H1 (cell line): Measurements from ENCODE around the gene TCN2. TPM values are rescaled to one million over a fixed set of nuclear protein-coding genes. Genes with fewer than 3 reads are reported as not detected.

Experiments
- CTCF ChIA-PET: fragments of 300-600 bp; sonication (Branson Sonifier 250); formaldehyde crosslinking; loops from one replicate; lab custom pipeline; 2021; ENCODE audit not compliant: partially characterized antibody; lab: Charles Lee
- POLR2A ChIA-PET: fragments of 300-600 bp; sonication (Branson Sonifier 250); formaldehyde crosslinking; loops from one replicate; lab custom pipeline; 2021; ENCODE audit warnings: inconsistent platforms; ENCODE audit not compliant: partially characterized antibody; lab: Charles Lee
- DNase-seq, 2 experiments: peaks; one replicate each; pipeline versions ENCODE4 v3.0.0 to v3.0.0-alpha.2; 2010 to 2022; ENCODE audit warnings: low spot score in 2 of 2, low read depth in 1 of 2, mixed read lengths in 1 of 2
- FAIRE-seq: peaks from 2 replicates; lab custom pipeline; 2011; peaks lifted over from hg19 to GRCh38; lab: Jason Lieb, UNC
- H2AFZ ChIP-seq: 2 replicates; pipeline ENCODE4 v1.8.1; 2012; ENCODE audit warnings: low read length, inconsistent platforms
- H2AK5ac ChIP-seq: 2 replicates; pipeline ENCODE4 v1.6.1; 2013; ENCODE audit warnings: low read depth, low read length
- H2BK120ac ChIP-seq: replicated peaks from 2 replicates; pipeline ENCODE3; 2013; ENCODE audit warnings: low read depth, low read length, inconsistent platforms
- H2BK12ac ChIP-seq: 2 replicates; pipeline ENCODE4 v1.6.1; 2013; ENCODE audit warnings: low read depth, low read length
- H2BK15ac ChIP-seq: 2 replicates; pipeline ENCODE4 v1.6.1; 2013; ENCODE audit warnings: low read length
- H2BK20ac ChIP-seq: 2 replicates; pipeline ENCODE4 v1.6.1; 2013; ENCODE audit warnings: low read length
- H2BK5ac ChIP-seq: 2 replicates; pipeline ENCODE4 v1.6.1; 2013; ENCODE audit warnings: low read depth, low read length
- H3K14ac ChIP-seq: 2 replicates; pipeline ENCODE4 v1.6.1; 2013; ENCODE audit warnings: inconsistent platforms; ENCODE audit not compliant: insufficient read length
- H3K18ac ChIP-seq: 2 replicates; pipeline ENCODE4 v1.6.1; 2013; ENCODE audit warnings: low read length; ENCODE audit errors: extremely low read depth
- H3K23ac ChIP-seq: 2 replicates; pipeline ENCODE4 v1.6.1; 2013; ENCODE audit warnings: inconsistent platforms; ENCODE audit not compliant: insufficient read length
- H3K23me2 ChIP-seq: 2 replicates; pipeline ENCODE4 v1.6.1; 2013; ENCODE audit warnings: low read depth, low read length
- H3K27ac ChIP-seq: 2 replicates; pipeline ENCODE4 v1.6.1; 2011; ENCODE audit warnings: low read depth, low read length, inconsistent platforms
- H3K27me3 ChIP-seq, 4 experiments: replicated peaks in 1 of 4; 1 replicate in 1 of 4; 2 replicates in 3 of 4; pipeline versions ENCODE4 v1.6.1 to v1.8.1; 2011 to 2013; ENCODE audit warnings: low read length in 3 of 4, mild to moderate bottlenecking in 3 of 4, inconsistent platforms in 2 of 4, mixed read lengths in 2 of 4, moderate library complexity in 1 of 4; ENCODE audit not compliant: control insufficient read depth in 3 of 4, insufficient read depth in 3 of 4; ENCODE audit errors: extremely low read depth in 1 of 4
- H3K36me3 ChIP-seq, 4 experiments: 2 replicates each; pipeline versions ENCODE4 v1.6.1 to v1.8.1; 2011 to 2013; ENCODE audit warnings: mild to moderate bottlenecking in 4 of 4, low read length in 3 of 4, moderate library complexity in 2 of 4, control low read depth in 1 of 4, inconsistent platforms in 1 of 4; ENCODE audit not compliant: insufficient read depth in 4 of 4, control insufficient read depth in 2 of 4
- H3K4ac ChIP-seq: replicated peaks from 2 replicates; pipeline ENCODE3; 2013; ENCODE audit warnings: low read length, low read depth, mixed read lengths, inconsistent platforms; ENCODE audit not compliant: insufficient read length
- H3K4me1 ChIP-seq, 4 experiments: replicated peaks in 1 of 4; 1 replicate in 1 of 4; 2 replicates in 3 of 4; pipeline versions ENCODE4 v1.6.1 to v1.8.1; 2011 to 2013; ENCODE audit warnings: low read length in 3 of 4, inconsistent platforms in 2 of 4, mixed read lengths in 1 of 4; ENCODE audit not compliant: insufficient read depth in 4 of 4, control insufficient read depth in 3 of 4
- H3K4me2 ChIP-seq, 2 experiments: 2 replicates each; pipeline versions ENCODE4 v1.6.1 to v1.8.1; 2011 to 2013; ENCODE audit warnings: low read depth in 2 of 2, low read length in 2 of 2, control low read depth in 1 of 2, inconsistent platforms in 1 of 2, mild to moderate bottlenecking in 1 of 2; ENCODE audit not compliant: insufficient read depth in 1 of 2
- H3K4me3 ChIP-seq, 4 experiments: fragments of 200-600, 300-600 bp in 1 of 4; sonication (generic), shearing (Covaris generic), sonication (Bioruptor Twin) in 1 of 4; 2 replicates each; pipeline versions ENCODE4 v1.5.1 to v1.8.1; 2011 to 2016; ENCODE audit warnings: low read length in 4 of 4, low read depth in 3 of 4, control low read depth in 2 of 4, inconsistent platforms in 2 of 4, mild to moderate bottlenecking in 2 of 4, mixed read lengths in 1 of 4, moderate library complexity in 1 of 4; ENCODE audit not compliant: insufficient read depth in 2 of 4; ENCODE audit errors: extremely low read depth in 1 of 4
- H3K56ac ChIP-seq: replicated peaks from 2 replicates; pipeline ENCODE3; 2013; ENCODE audit warnings: low read depth, mild to moderate bottlenecking, mixed read lengths, low read length, inconsistent platforms; ENCODE audit not compliant: insufficient read length
- H3K79me1 ChIP-seq: 2 replicates; pipeline ENCODE4 v1.6.1; 2013; ENCODE audit warnings: low read depth, low read length, control low read depth
- H3K79me2 ChIP-seq, 2 experiments: 2 replicates each; pipeline versions ENCODE4 v1.6.1 to v1.8.1; 2012 to 2013; ENCODE audit warnings: low read length in 2 of 2, mild to moderate bottlenecking in 2 of 2, inconsistent platforms in 1 of 2; ENCODE audit not compliant: insufficient read depth in 2 of 2, control insufficient read depth in 1 of 2
- H3K9ac ChIP-seq, 4 experiments: replicated peaks in 1 of 4; 1 replicate in 1 of 4; 2 replicates in 3 of 4; pipeline versions ENCODE4 v1.6.1 to v1.8.1; 2011 to 2013; ENCODE audit warnings: low read depth in 3 of 4, low read length in 3 of 4, control low read depth in 2 of 4, mild to moderate bottlenecking in 2 of 4, moderate library complexity in 2 of 4, inconsistent platforms in 1 of 4; ENCODE audit errors: extremely low read depth in 1 of 4
- H3K9me3 ChIP-seq, 2 experiments: 2 replicates each; pipeline versions ENCODE4 v1.6.1 to v1.8.1; 2012 to 2013; ENCODE audit warnings: mild to moderate bottlenecking in 2 of 2, moderate library complexity in 2 of 2, control low read depth in 1 of 2, inconsistent platforms in 1 of 2, low read depth in 1 of 2, low read length in 1 of 2, mixed read lengths in 1 of 2; ENCODE audit not compliant: insufficient read depth in 2 of 2
- H4K20me1 ChIP-seq, 2 experiments: replicated peaks in 1 of 2; 2 replicates each; pipeline versions ENCODE3 to v1.8.1; 2011 to 2013; ENCODE audit warnings: inconsistent platforms in 2 of 2, low read length in 2 of 2, mild to moderate bottlenecking in 1 of 2; ENCODE audit not compliant: insufficient read depth in 2 of 2, control insufficient read depth in 1 of 2
- H4K5ac ChIP-seq: 2 replicates; pipeline ENCODE4 v1.6.1; 2013; ENCODE audit warnings: low read length, low read depth, mixed read lengths, inconsistent platforms; ENCODE audit not compliant: insufficient read length
- H4K8ac ChIP-seq: 2 replicates; pipeline ENCODE4 v1.8.0; 2013; ENCODE audit warnings: mild to moderate bottlenecking, moderate library complexity, low read length, inconsistent platforms; ENCODE audit not compliant: insufficient read depth; ENCODE audit errors: extremely low read depth
- H4K91ac ChIP-seq: replicated peaks from 2 replicates; pipeline ENCODE3; 2013; ENCODE audit warnings: low read length, mixed read lengths, inconsistent platforms; ENCODE audit not compliant: insufficient read length
- CTBP2 ChIP-seq: IDR thresholded peaks from 2 replicates; pipeline ENCODE4 v1.7.0; 2011; ENCODE audit warnings: borderline replicate concordance, mild to moderate bottlenecking, moderate library complexity, mixed read lengths, low read length; ENCODE audit not compliant: insufficient read depth, insufficient read length
- WGBS, 2 experiments: shearing (Covaris generic) in 1 of 2; methylation state at CpG; one replicate each; pipeline versions ENCODE4 v1.1.6 to v1.1.7; 2013 to 2015; ENCODE audit warnings: low lambda C conversion rate in 2 of 2, mixed read lengths in 2 of 2, inconsistent platforms in 1 of 2, low coverage in 1 of 2, missing lambda C conversion rate in 1 of 2; ENCODE audit not compliant: insufficient replicate concordance in 2 of 2, insufficient coverage in 1 of 2, insufficient read length in 1 of 2; ENCODE audit errors: extremely low coverage in 1 of 2, missing lambda C conversion rate in 1 of 2; 5-methylcytosine and 5-hydroxymethylcytosine counted together
- polyA plus RNA-seq, 7 experiments: library from polyadenylated mRNA; depleted of rRNA in 3 of 7; stranded (reverse) in 5 of 7; unstranded in 2 of 7; fragments of >200 nt in 5 of 7; fragments of 200-250 nt in 2 of 7; gene quantifications; 1 replicate in 5 of 7; 2 replicates in 1 of 7; 4 replicates in 1 of 7; pipeline versions ENCODE4 v1.2.1 to v1.2.3, GENCODE V29; 2011 to 2013; ENCODE audit warnings: missing spikeins in 2 of 7, mixed read lengths in 2 of 7
- total RNA-seq: library from RNA; stranded (reverse); fragmentation: NEBNext Ultra II Directional; extraction: Animal tissue kit (Norgen Biotek cat#: 25700); gene quantifications from 2 replicates; pipeline ENCODE4 v1.2.1, GENCODE V29; 2021

The TCN2 gene
- total and polyA plus RNA-seq, 2 of the 8 experiments (the other 6 are each of a cell fraction or from before 2014, with no cell fraction given) = 30.0 to 87.8 TPM

- TF ChIP-seq CTBP2 = no peak
- no peak overlapping the region for H3K4ac ChIP-seq
- no peak overlapping the region for H4K5ac ChIP-seq
- WGBS, 2 experiments = 85% methylated on average over 5 of the region's 5 CpGs; no CpG with 5 or more reads in 1 of the 2 experiments
- H3K27me3 ChIP-seq = no peaks in the 10 kb centered on the region
- no peak overlapping the region for H3K23ac ChIP-seq
- no peak overlapping the region for H2BK12ac ChIP-seq
- H3K14ac ChIP-seq = no peak overlapping the region
- H4K8ac ChIP-seq = no peak overlapping the region
- H4K20me1 ChIP-seq = peaks cover 0 to 2% of the 10 kb centered on the region in 2 experiments
- H3K4me2 ChIP-seq = no peak overlapping the region
- H3K79me2 ChIP-seq = no peaks in the 10 kb centered on the region
- H2AK5ac ChIP-seq = no peak overlapping the region
- H2BK5ac ChIP-seq = no peak overlapping the region
- no peaks in the 10 kb centered on the region for H3K23me2 ChIP-seq
- no peak overlapping the region for H3K18ac ChIP-seq
- no peak overlapping the region for H3K27ac ChIP-seq
- no peak overlapping the region for H2AFZ ChIP-seq
- H3K4me1 ChIP-seq = no peaks in the 10 kb centered on the region
- DNase-seq (no peak), FAIRE-seq (no peak)
- H3K79me1 ChIP-seq = no peaks in the 10 kb centered on the region
- no peak overlapping the region for H3K9ac ChIP-seq
- H2BK120ac ChIP-seq = no peak overlapping the region
- H3K4me3 ChIP-seq = no peak overlapping the region
- H3K9me3 ChIP-seq = peaks cover 0 to 5% of the 10 kb centered on the region in 2 experiments; a peak in 1 of 4 replicates
- H2BK15ac ChIP-seq = no peak overlapping the region
- no peak overlapping the region for H4K91ac ChIP-seq
- POLR2A ChIA-PET = interaction anchor here (1.1 kb wide), 1 partner anchor 20 kb away, joined by 4 read pairs; the partner anchor contains the start of gene TCN2
- no peak overlapping the region for H2BK20ac ChIP-seq
- H3K36me3 ChIP-seq = peaks cover 0 to 19% (median 4%) of the 10 kb centered on the region in 4 experiments; a peak in 4 of 8 replicates
- CTCF ChIA-PET = interaction anchor here (0.8 to 3.6 kb wide), 3 partner anchors 57 to 145 kb away, joined by 3 to 26 read pairs (median 3); no protein-coding TSS in a partner anchor
- H3K56ac ChIP-seq = no peak overlapping the region
Observed at GRCh38 chr22:30627471-30627870, 20.5 kb downstream of the TCN2 start.
